ENCODE data around the gene PLEKHG5.

- no peak for TF ChIP-seq POLR2A (IDR thresholded peaks at IDR 0.05)
- no peak for TF ChIP-seq CTCF (IDR thresholded peaks at IDR 0.05)
These were observed 8.3 kb downstream of the PLEKHG5 start for GRCh38 chr1:6483017-6483760.

Data from right lobe of liver (tissue), 4 donors.